Upper lobe of left lung (tissue), 4 donors: Measurements from ENCODE around the gene RAI1.

Source experiments
- POLR2AphosphoS5 ChIP-seq, 2 donors: sonication (generic); formaldehyde crosslinking; IDR thresholded peaks; one replicate each; pipeline ENCODE4 v1.5.1; 2017; ENCODE audit warnings: antibody characterized with exemption in 2 of 2
- TF ChIP-seq, protein P1 (sequence below), 6 experiments: fragments of 450-650 bp in 4 of 6; fragments of 200-600 bp in 2 of 6; sonication (generic) in 2 of 6; IDR thresholded peaks; one replicate each; pipeline ENCODE4 v1.5.1; 2016 to 2019; ENCODE audit warnings: antibody characterized with exemption in 6 of 6

DNA sequence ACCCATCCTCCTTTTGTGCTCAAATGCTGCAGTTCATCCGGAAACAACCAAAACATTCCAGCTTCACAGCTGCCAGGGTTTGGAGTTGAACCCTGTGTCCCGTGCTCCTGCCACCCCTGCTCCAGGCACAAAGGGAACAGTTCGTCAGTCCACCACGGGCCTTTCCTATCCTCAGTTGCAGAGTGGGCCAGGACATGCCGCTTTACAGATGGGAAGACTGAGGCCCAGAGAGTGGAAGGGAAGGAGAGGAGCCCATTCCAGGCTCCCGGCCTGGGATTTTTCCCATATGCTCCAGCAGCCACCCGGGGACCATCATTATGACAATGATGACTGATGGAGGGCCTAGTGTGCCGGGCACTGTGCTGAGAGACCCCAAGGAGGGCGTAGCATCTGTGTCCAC lies 27.6 kb downstream of the RAI1 start:
- no peak for TF ChIP-seq POLR2AphosphoS5 (IDR thresholded peaks at IDR 0.05)
- TF ChIP-seq, protein P1, sequence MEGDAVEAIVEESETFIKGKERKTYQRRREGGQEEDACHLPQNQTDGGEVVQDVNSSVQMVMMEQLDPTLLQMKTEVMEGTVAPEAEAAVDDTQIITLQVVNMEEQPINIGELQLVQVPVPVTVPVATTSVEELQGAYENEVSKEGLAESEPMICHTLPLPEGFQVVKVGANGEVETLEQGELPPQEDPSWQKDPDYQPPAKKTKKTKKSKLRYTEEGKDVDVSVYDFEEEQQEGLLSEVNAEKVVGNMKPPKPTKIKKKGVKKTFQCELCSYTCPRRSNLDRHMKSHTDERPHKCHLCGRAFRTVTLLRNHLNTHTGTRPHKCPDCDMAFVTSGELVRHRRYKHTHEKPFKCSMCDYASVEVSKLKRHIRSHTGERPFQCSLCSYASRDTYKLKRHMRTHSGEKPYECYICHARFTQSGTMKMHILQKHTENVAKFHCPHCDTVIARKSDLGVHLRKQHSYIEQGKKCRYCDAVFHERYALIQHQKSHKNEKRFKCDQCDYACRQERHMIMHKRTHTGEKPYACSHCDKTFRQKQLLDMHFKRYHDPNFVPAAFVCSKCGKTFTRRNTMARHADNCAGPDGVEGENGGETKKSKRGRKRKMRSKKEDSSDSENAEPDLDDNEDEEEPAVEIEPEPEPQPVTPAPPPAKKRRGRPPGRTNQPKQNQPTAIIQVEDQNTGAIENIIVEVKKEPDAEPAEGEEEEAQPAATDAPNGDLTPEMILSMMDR (IDR thresholded peaks at IDR 0.05) = no peak
